ENCODE data around the gene FMR1.

DNA sequence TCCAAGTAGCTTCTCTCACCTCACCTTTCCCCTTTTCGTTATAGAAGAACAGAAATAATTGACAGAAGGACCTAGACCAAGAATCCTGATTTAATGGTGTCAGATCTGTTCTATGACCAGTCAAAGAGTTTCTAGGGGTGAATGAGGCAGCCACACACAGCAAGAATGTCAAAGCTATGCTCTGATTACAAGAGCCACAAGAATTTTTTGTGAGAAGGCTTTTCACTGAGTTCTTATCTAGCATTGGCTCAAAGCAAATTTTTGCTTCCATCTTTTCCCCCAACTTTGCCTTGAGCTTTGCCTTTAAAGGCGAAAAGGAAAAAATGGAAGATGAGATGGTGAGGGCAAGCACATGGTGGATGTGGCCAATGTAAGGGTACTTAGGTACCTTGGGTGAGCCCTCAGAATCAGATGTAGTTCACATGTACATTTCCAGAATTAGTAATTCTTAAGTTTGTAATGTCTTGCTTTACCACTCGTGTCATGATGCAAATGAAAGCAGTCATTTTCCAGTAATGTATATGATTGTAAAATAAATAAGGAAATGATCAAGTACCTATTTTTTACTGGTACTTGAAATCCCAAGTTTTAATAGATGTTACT lies 23.5 kb downstream of the FMR1 start:
- no peak for TF ChIP-seq CTCF (IDR thresholded peaks at IDR 0.05)
- no peak for TF ChIP-seq POLR2A (IDR thresholded peaks at IDR 0.05)

Data from right lobe of liver (tissue), 4 donors.